Effector memory CD8-positive, alpha-beta T cell (primary cell): ENCODE results near the gene ADM2.
"Not testable (repeated sequence)": the region's sequence is repeated elsewhere in the genome, so short reads cannot be mapped to it uniquely, and the experiment has no call there.

Experiments used
- ATAC-seq: fragments of 150-1000 bp; cut with Tn5 transposase; replicated peaks from 2 replicates; pipeline ENCODE4 v1.10.0; 2021; ENCODE audit warnings: mild to moderate bottlenecking, moderate library complexity
- DNase-seq, 3 experiments: peaks; one replicate each; pipeline ENCODE4 v3.0.0; 2021
- H3K27ac Mint-ChIP-seq, 2 donors: one replicate each; pipeline ENCODE4 v1.8.0; 2022; ENCODE audit warnings: mild to moderate bottlenecking in 2 of 2, mixed read lengths in 2 of 2, moderate library complexity in 2 of 2
- H3K27me3 Mint-ChIP-seq, 2 donors: one replicate each; pipeline ENCODE4 v1.8.0; 2022; ENCODE audit warnings: mixed read lengths in 2 of 2
- H3K36me3 Mint-ChIP-seq: one replicate; pipeline ENCODE4 v1.8.0; 2022; ENCODE audit warnings: mild to moderate bottlenecking, moderate library complexity, mixed read lengths; ENCODE audit not compliant: insufficient read depth
- H3K4me1 Mint-ChIP-seq, 2 donors: one replicate each; pipeline ENCODE4 v1.8.0; 2022; ENCODE audit warnings: low read depth in 2 of 2, mixed read lengths in 2 of 2
- H3K4me3 Mint-ChIP-seq, 2 donors: one replicate each; pipeline ENCODE4 v1.8.0; 2022; ENCODE audit warnings: mild to moderate bottlenecking in 2 of 2, mixed read lengths in 2 of 2, moderate library complexity in 2 of 2
- H3K9me3 Mint-ChIP-seq, 2 donors: one replicate each; pipeline ENCODE4 v1.8.0; 2022; ENCODE audit warnings: mixed read lengths in 2 of 2
- total RNA-seq, 9 experiments: gene quantifications; one replicate each; lab custom pipeline; 2026; lab: John Stamatoyannopoulos, UW

The ADM2 gene
- total RNA-seq, result 1.9 to 26.5 (median 15.6) reads per million in 9 experiments

DNA sequence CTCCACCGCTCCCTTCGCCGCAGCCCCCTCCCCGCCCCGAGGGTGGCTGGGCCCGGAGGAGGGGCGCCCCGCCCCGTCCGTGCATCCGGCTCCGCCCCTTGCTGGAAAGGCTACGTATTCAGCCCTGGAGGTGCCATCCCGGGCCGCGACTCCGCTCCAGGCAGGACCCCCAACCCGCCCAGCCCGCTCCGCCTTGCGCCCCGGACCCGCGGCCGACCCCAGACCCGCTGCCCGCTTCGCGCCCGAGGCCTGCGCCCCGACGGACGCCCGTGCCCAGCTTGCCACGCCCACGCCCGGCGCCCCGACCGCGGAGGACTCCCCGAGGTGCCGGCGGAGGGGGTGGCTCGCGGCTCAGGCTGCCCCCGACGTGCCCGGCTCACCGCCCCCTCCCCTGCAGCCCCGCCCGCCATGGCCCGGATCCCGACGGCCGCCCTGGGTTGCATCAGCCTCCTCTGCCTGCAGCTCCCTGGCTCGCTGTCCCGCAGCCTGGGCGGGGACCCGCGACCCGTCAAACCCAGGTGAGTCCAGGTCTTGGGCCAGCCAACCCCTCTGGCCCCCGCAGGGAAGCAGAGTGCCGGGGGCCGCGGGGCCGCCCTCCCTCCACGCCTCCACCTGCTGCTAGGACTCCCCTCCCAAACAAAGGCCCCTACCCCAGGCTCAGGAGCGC, at the start of gene ADM2:
ADM2 (plus strand) TSS at position 104 of the 667 bp plus-strand sequence; CDS start at position 409, 305 bp downstream.
- Mint-ChIP-seq H3K9me3 (no peaks in the 10 kb centered on the region), H3K27ac (no peak within 1 kb of the TSS), H3K4me1 (peaks cover 0 to 6% of the 10 kb centered on the region in 2 donors), H3K36me3 (peaks cover 5% of the 10 kb centered on the region), H3K27me3 (peaks cover 6 to 19% of the 10 kb centered on the region in 2 donors), H3K4me3 (peak within 1 kb of the TSS; percentile 72 to 75)
- DNase-seq (peak; percentile 42 to 56 (median 46)), ATAC-seq (peak; percentile 85)

DNA sequence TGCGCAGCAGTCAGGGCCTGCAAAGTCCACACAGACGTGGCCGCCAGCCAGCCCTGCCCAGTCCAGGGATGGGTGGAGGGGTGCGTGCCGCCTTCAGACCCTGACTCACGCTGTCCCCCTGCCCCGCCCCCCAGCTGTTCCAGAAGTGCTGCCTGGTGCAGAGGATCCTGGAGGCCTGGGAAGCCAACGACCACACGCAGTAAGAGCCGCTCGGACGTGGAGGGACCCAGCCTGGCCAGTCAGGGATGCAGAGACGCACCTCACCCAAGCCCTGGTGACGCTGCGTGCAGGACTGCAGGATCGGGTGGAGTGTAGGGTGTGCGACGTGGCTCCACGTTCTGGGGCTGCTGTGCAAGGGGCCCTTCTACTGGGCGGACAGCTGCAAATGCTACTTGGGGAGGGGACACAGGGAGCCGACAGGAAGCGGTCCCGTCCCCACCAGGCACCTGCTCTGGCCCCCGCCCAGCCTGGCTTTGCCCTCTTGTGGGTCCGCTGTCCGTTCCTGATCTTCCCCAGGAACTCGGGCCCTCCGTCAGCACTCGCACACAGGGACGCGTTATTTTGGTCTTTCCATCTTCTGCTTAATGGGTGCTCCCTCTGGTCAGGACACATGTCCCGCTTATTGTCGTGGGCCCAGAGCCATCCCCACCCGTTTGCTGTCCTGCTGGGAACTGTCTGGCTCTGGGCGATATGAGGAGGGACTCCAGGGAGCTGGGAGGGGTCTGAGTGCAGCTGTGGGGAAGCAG, 49.0 kb upstream of the ADM2 start:
- Mint-ChIP-seq H3K4me1 (peaks cover 0 to 3% of the 10 kb centered on the region in 2 donors), H3K4me3 (no peak overlapping the region), H3K27me3 (no peaks in the 10 kb centered on the region), H3K36me3 (peaks cover 62% of the 10 kb centered on the region), H3K27ac (peak overlapping the region in 1 of 2 donors; percentile 29), H3K9me3 (no peaks in the 10 kb centered on the region)
- no peak for ATAC-seq
- no peak for DNase-seq

DNA sequence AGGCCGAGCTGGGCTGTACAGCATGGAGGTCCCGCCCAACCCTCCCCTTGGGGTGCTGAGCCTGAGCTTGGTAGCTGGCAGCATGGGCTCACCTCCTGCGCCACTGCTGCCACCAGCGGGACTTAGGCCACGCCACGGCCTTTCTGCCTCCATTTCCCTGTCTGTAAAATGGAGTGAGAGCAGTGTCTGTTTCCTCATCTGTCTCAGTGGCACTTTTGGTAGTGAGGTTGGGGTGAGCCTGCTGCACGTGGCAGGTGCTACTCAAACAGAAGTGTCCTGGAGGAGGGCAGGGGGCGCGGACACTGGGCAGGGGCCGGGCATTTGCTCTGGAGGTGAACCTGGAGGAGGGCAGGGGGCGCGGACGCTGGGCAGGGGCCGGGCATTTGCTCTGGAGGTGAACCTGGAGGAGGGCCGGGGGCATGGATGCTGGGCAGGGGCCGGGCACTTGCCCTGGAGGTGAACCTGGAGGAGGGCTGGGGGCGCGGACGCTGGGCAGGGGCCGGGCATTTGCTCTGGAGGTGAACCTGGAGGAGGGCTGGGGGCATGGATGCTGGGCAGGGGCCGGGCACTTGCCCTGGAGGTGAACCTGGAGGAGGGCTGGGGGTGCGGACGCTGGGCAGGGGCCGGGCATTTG, 48.3 kb upstream of the ADM2 start:
- DNase-seq, H3K27me3 Mint-ChIP-seq, H3K4me3 Mint-ChIP-seq, H3K4me1 Mint-ChIP-seq, H3K9me3 Mint-ChIP-seq, ATAC-seq: not testable (repeated sequence)
- Mint-ChIP-seq H3K27ac (peak overlapping the region in 1 of 2 donors; percentile 29), H3K36me3 (peaks cover 57% of the 10 kb centered on the region)

- peaks cover 62% of the 10 kb centered on the region for H3K36me3 Mint-ChIP-seq
- H3K9me3 Mint-ChIP-seq, result no peaks in the 10 kb centered on the region
- no peak overlapping the region for H3K27ac Mint-ChIP-seq
- H3K4me3 Mint-ChIP-seq, result no peak overlapping the region
- no peaks in the 10 kb centered on the region for H3K27me3 Mint-ChIP-seq
- DNase-seq, result no peak
- no peak for ATAC-seq
- H3K4me1 Mint-ChIP-seq, result peaks cover 0 to 3% of the 10 kb centered on the region in 2 donors
These were observed 46.5 kb upstream of the ADM2 start for GRCh38 chr22:50434849-50435248.

- Mint-ChIP-seq H3K27me3 (no peaks in the 10 kb centered on the region), H3K4me1 (peaks cover 0 to 3% of the 10 kb centered on the region in 2 donors), H3K9me3 (no peaks in the 10 kb centered on the region), H3K36me3 (peaks cover 56% of the 10 kb centered on the region), H3K27ac (no peak overlapping the region), H3K4me3 (no peak overlapping the region)
- ATAC-seq (no peak), DNase-seq (no peak)
These were observed 45.9 kb upstream of the ADM2 start for GRCh38 chr22:50435291-50436014.

DNA sequence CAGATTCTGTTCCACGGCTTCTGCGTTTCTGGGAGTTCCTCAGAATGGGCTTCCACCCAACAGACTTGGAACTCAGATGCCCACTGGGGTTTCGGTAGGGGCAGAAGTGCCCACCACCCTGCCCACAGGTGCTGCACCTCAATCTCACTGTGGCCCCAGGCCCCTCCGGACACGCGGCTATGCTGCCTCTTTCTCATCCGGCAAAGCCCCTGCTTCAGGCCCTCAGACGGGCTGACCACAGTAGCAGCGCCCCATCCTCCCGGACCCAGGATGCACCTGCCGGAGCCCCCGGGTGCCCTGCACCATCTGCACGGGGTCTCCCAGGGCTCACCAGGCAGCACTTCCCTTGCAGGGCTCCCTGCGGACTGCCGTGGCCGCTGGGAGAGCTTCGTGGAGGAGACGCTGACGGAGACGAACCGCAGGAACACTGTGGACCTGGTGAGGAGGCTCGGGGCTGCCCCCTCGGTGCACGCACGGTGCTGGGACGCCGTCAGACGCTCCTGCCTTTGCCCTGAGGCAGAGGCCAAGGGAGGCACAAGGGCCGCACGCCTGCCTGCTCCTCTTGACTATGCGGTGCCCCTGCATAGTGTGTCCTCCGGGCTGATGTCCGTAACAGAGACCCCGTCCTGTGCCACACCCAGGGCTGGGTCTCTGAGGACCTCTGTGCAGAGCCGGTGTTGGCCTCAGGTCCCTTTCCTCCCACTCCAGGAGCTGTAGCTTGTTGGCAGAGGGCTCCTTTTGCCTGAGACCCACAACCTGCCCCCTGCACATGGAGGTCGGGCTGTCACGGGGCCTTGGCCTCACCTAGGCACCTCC, 45.1 kb upstream of the ADM2 start:
- H3K4me1 Mint-ChIP-seq, result peaks cover 0 to 3% of the 10 kb centered on the region in 2 donors
- no peak for ATAC-seq
- H3K36me3 Mint-ChIP-seq, result peaks cover 53% of the 10 kb centered on the region
- H3K4me3 Mint-ChIP-seq, result no peak overlapping the region
- no peaks in the 10 kb centered on the region for H3K27me3 Mint-ChIP-seq
- DNase-seq, result no peak
- no peak overlapping the region for H3K27ac Mint-ChIP-seq
- no peaks in the 10 kb centered on the region for H3K9me3 Mint-ChIP-seq

DNA sequence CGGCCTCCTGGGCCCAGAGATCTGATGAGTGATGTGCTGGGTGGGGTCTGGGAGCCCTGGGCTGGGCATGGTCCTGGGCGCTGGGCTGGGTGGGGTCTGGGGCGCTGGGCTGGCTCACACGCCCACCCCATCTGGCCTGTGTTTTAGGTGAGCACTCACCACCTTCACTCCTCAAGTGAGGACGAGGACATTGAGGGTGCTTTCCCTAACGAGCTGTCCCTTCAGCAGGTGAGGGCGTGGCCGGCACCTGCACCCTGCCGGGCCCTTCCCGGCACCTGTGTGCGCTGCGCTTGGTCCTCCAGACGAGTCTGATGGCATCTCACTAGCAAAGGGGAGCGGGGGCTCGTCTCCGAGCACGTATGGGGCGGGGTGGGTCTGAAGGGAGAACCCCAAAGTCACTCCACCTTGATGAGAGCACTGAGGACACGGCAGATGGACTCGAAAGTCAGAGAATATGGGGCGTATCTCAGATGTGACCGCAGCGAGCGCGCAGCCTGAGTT, 44.5 kb upstream of the ADM2 start:
- Mint-ChIP-seq H3K9me3 (no peaks in the 10 kb centered on the region), H3K36me3 (peaks cover 53% of the 10 kb centered on the region), H3K27me3 (no peaks in the 10 kb centered on the region), H3K4me1 (peaks cover 3 to 4% of the 10 kb centered on the region in 2 donors), H3K4me3 (no peak overlapping the region), H3K27ac (peak overlapping the region in 1 of 2 donors; percentile 55)
- DNase-seq (no peak), ATAC-seq (no peak)

- Mint-ChIP-seq H3K27me3 (no peaks in the 10 kb centered on the region), H3K4me3 (no peak overlapping the region), H3K27ac (peak overlapping the region in 1 of 2 donors; percentile 55), H3K9me3 (no peaks in the 10 kb centered on the region), H3K36me3 (peaks cover 60% of the 10 kb centered on the region), H3K4me1 (peaks cover 3 to 7% of the 10 kb centered on the region in 2 donors)
- ATAC-seq (no peak), DNase-seq (no peak)
These were observed 43.6 kb upstream of the ADM2 start for GRCh38 chr22:50437511-50438304.

- ATAC-seq (no peak), DNase-seq (no peak)
- Mint-ChIP-seq H3K9me3 (no peaks in the 10 kb centered on the region), H3K4me3 (no peak overlapping the region), H3K36me3 (peaks cover 69% of the 10 kb centered on the region), H3K27me3 (no peaks in the 10 kb centered on the region), H3K27ac (peak overlapping the region in 1 of 2 donors; percentile 66), H3K4me1 (peaks cover 7 to 12% of the 10 kb centered on the region in 2 donors)
These were observed 42.8 kb upstream of the ADM2 start for GRCh38 chr22:50438305-50439275.

DNA sequence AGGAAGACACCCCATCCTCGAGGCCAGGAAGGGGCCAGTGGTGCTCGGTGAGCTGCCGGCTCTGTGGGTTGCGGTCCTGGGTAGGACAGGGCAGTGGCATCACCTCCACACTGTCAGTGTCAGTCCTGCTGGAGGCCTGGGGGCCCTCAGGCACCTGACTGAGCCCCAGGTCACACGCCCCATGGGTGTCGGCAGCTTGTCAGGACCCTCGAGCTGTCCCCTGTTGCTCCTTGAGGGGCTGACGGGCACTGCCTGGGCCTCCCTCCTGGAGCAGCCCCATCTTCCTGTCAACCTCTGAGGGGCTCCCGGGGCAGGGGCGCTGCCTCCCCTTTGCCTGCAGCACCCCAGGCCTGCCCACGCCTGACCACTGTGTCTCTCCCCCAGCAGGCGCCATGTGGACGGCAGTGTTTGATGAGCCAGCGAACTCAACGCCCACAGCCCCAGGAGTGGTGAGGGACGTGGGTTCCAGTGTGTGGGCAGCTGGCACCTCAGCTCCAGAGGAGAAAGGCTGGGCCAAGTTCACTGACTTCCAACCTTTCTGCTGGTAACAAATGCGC, 42.0 kb upstream of the ADM2 start:
- Mint-ChIP-seq H3K27me3 (no peaks in the 10 kb centered on the region), H3K4me3 (no peak overlapping the region), H3K27ac (peak overlapping the region in 1 of 2 donors; percentile 66), H3K9me3 (no peaks in the 10 kb centered on the region), H3K4me1 (peaks cover 7 to 12% of the 10 kb centered on the region in 2 donors), H3K36me3 (peaks cover 74% of the 10 kb centered on the region)
- DNase-seq (no peak), ATAC-seq (no peak)

DNA sequence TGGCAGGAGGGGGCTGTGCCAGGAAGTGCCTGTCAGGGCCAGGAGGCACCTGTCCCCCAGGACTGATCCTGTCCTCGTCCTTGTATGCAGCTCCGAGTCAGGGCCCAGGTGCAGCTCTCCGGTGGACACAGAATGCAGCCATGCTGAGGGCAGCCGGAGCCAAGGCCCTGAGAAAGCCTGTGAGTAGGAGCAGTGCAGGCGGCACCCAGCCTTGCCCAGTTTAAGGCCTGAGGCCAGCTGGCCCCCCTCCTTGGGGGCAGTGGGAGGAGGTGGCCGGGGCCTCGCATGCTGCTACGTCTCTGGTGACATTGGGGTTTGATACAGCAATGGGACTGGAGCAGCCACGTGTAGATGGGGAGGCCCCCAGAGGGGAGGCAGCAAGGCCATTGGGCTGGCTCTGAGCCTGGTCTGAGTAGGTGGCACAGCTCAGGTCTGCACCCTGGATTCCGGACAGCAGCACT, 41.4 kb upstream of the ADM2 start:
- Mint-ChIP-seq H3K27me3 (no peaks in the 10 kb centered on the region), H3K27ac (peak overlapping the region in 1 of 2 donors; percentile 66), H3K4me3 (no peak overlapping the region), H3K4me1 (peaks cover 7 to 12% of the 10 kb centered on the region in 2 donors), H3K9me3 (no peaks in the 10 kb centered on the region), H3K36me3 (peaks cover 77% of the 10 kb centered on the region)
- DNase-seq (no peak), ATAC-seq (no peak)
